ENCODE data around the gene MAGI2.

DNA sequence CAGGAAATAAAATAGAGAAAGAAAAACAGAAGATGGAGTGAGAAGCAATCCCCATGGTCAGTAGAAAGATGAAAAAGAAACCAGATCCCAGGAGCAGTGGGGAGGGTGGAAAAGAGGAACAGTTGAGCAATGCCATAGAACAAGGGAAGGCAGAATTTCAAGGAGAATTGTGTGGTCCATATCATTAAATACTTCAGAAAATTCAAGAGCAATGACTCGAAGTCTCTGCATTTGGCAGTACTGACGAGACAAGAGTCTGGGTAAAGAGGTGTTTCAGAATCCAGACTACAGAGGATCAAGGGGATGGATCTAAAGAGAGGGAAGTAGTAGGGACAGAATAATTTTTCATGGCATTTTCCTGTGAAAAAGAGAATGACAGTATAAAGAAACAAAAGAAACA lies 1142.3 kb downstream of the MAGI2 start:
- TF ChIP-seq POLR2A (IDR thresholded peaks at IDR 0.05): no peak
- TF ChIP-seq POLR2AphosphoS5 (IDR thresholded peaks at IDR 0.05): no peak

Data from breast epithelium (tissue), 3 donors.